T47D (cell line): ENCODE data around the gene MRTFB.

Experiments
- DNase-seq, 2 experiments: peaks; one replicate each; pipeline versions ENCODE4 v3.0.0 to v3.0.0-alpha.2; 2011 to 2012; ENCODE audit warnings: low read depth in 1 of 2, low spot score in 1 of 2
- JUND ChIP-seq: IDR thresholded peaks from 2 replicates; pipeline ENCODE4 v1.6.1; 2012; ENCODE audit warnings: low read depth
- in situ Hi-C: cut with HindIII; loops from 2 replicates; pipeline ENCODE4 v1.10.0; 2016; ENCODE audit warnings: low sequenced_read_pairs, low pct_unique_long_range_greater_than_20kb

Gene MRTFB

DNA sequence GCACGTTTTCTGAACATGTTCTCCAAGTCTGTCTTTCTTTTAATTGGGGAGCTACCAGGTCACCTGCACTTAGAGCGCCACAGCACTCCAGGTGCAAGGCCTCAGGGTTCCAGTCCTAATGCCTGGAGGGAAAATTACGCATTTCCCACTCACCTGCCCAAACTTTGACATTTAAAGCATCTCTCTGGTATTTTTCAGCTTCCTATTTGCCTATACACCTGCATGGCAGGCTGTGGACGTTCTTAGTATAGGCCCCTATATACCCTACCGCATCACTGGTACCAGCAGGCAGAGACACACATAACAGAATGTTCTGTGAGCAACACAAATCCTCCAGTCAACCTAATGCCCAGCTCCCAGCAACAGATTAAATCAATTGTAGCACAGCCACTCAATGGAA is 213.3 kb downstream of the MRTFB start:
- TF ChIP-seq JUND: no peak
- in situ Hi-C loops: no loop called here
- DNase-seq: no peak

- in situ Hi-C loops: no loop called here
- peak in 1 of 2 experiments; percentile 86 for DNase-seq
- TF ChIP-seq JUND: no peak
Measured at GRCh38 chr16:14284930-14285512, 213.9 kb downstream of the MRTFB start.

DNA sequence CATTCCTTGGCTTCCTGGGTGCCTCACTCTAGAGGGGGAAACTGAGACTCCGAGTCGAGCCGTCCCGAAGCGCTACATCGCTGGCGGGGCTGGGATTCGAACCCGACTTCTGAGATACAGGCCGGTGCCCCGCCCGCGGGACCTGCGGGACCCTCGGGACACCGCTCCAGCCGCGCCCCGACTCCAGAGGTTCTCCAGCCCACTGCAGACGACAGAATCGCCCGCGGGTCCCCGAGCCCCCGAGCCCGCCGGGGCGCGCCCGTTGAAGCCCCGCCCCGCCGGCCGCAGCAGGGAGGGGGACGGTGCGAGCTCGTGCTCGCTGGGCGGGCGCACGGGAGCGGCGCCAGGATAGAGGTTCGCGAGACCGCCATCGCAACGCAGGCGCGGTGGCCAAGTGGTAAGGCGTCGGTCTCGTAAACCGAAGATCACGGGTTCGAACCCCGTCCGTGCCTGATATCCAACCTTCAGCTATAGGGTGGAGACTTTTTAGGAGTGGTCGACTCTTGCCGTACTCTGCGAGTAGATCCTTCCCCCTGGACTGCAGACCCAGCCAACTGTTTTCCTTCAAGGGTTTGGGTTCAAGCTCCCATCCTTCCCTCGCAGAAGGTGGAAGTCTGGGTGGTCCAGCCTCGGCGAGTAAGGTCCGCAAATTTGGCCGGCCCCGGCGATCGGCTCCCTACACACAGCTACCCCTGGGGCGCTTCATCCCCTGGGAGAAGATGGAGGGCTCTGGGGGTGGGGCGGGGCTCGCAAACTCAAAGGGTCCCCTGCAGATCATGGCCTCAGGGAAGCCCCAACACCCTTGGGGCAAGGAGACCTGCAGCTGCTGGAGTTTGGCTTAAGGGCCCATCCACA is 214.6 kb downstream of the MRTFB start:
- TF ChIP-seq JUND: no peak
- in situ Hi-C loops: no loop called here

DNA sequence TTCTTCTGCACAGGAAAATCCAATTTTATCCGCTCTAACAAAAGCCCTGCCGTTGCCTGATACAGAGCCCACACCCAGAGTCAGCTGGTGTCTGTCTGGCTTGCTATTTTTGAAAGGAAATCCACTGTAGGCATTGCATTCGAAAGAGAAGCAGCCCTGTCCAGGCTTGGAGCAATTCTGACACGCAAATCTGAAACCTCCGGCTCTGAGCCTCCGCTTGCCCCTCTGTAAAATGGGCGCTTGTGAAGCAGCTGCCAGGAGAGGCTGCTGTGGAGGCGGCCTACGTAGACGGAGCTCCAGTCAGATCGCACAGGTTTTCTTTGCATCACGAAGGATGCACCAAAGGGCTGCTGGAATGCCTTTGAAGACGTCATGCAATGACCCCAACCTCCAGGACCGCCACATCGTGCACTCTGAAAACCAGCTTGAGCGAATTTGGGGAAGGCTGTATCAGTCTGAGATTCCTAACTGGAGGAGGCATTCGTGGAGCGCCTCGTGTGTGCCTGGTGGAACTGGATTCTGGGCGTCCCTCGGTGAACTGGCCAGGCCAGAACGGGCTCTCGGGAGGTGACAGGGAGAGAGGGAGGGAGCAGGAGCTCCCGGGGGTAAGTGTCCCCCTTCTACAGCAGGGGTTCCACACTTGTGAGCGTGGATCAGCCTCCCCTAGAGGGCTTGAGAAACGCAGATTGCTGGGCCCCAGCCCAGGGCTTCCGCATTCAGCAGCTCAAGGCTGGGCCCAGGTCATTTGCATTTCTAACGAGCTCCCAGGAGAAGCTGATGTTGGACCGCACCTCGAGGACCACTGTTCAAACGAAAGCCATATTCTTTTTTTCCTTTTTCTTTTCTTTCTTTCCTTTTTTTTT is 215.5 kb downstream of the MRTFB start:
- DNase-seq: no peak
- TF ChIP-seq JUND: no peak
- in situ Hi-C loops: no loop called here

More for the DNA sequence above, 214.6 kb downstream of the MRTFB start:
- DNase-seq: peak; percentile 66 to 94

- no peak for TF ChIP-seq JUND
- peak; percentile 51 to 74 for DNase-seq
- in situ Hi-C loops: no loop called here
Measured at GRCh38 chr16:14289692-14290340, 218.7 kb downstream of the MRTFB start.

DNA sequence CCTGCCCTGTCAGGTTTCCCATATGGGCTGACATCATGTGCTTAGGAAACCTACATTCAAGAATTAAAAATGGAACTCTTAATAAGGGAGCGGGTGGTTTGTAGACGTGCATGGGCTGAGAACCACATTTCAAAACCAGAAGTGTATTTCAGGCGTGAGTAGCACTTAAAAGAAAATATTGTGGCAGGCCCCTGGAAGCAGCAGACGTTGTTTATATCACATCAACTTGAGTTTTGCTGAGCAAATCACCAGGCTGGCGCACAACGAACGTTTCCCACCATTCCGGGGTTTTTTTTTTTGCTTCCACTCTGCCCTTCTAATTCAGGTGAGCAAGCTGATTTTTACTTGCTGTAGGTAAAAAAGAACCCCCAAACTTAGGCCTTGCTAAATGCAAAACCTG is 220.2 kb downstream of the MRTFB start:
- no peak for DNase-seq
- TF ChIP-seq JUND: no peak

GRCh38 chr16:14292051-14292825 is 221.1 kb downstream of the MRTFB start:
- TF ChIP-seq JUND: no peak
- DNase-seq: no peak
- in situ Hi-C loops: no loop called here

More for the DNA sequence above, 220.2 kb downstream of the MRTFB start:
- in situ Hi-C loops: no loop called here

GRCh38 chr16:14296663-14297062 is 225.5 kb downstream of the MRTFB start:
- no peak for TF ChIP-seq JUND
- no peak for DNase-seq
- in situ Hi-C loops: no loop called here

DNA sequence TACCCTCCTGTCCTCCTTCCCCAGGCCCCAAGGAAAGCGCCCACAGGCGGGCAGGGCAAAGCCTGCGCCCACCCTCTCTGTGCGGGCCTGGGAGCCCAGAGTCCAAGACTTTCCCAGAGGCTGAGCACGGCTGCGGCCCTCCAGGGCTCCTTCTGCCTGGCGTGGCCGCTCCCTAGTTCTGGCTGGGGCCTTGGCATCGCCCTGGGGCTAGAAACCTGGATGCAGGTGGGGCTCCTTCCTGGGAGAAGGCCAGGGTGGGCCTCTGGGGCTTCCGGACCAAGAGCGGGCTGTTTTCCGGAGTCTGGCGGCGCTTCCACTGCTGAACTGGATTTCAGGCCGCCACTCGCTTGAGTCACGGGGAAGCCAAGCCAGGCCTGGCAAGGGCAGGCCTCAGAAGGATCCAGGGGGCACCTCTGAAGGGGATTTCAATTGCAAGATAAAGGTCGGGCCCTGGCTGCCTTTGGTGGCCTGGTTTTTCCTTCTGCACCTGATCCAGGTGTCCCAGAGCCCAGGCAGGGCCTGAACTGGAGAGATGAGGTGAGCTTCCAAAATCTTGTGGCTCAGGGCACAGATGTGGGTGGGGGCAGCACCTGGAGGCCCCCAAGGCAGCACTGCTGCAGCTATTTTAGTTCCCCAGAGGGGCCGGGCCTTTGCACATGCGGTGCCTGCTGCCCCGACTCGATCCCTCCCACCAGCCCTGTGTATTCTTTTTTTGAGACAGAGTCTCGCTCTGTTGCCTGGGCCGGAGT is 227.4 kb downstream of the MRTFB start:
- in situ Hi-C loops: no loop called here
- TF ChIP-seq JUND: no peak
- no peak for DNase-seq

DNA sequence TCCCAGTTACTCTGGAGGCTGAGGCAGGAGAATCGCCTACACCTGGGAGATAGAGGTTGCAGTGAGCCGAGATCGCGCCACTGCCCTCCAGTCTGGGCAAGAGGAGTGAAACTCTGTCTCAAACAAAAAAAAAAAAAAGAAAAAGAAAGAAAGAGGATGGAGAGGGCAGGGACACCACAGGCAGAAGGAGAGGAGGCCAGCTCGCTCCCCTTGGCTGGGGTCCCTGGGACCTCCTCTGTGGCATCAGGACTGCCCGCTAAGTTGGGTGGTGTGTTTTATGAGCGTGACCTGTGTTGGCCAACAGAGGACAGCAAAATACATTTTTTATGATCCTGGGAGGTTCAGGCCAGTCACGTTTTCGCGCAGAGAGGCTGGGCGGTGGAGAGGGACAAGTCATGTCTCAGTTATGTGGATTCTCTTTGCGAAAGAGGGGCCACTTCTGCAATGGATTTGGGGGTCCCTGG is 229.6 kb downstream of the MRTFB start:
- no peak for TF ChIP-seq JUND
- DNase-seq: peak; percentile 67 to 88
- in situ Hi-C loops: no loop called here
